Testis (tissue), 2 donors: Measurements from ENCODE around the gene PIGU.
A peak's percentile ranks its signal among the peaks of the same experiment; 100 is the strongest.

ENCODE experiments used
- CTCF ChIP-seq, 3 experiments: fragments of 450-650 bp in 2 of 3; fragments of 200-600 bp in 1 of 3; sonication (generic) in 1 of 3; IDR thresholded peaks; one replicate each; pipeline ENCODE4 v1.5.1; 2016 to 2019; ENCODE audit warnings: antibody characterized with exemption in 3 of 3, mild to moderate bottlenecking in 2 of 3, moderate library complexity in 1 of 3
- POLR2A ChIP-seq: fragments of 450-650 bp; IDR thresholded peaks from one replicate; pipeline ENCODE4 v1.6.1; 2017; ENCODE audit warnings: antibody characterized with exemption, mild to moderate bottlenecking, moderate library complexity

- TF ChIP-seq CTCF (IDR thresholded peaks at IDR 0.05) (peak in 2 of 3 experiments; percentile 8 to 11), POLR2A (no peak)
Observed at GRCh38 chr20:34705397-34706301, 28.8 kb upstream of the PIGU start.
